ENCODE results near the gene GNB2. TPM values are rescaled to one million over a fixed set of nuclear protein-coding genes. Genes with fewer than 3 reads are reported as not detected.

The GNB2 gene
- 108 and 144 TPM in 2 replicates for total RNA-seq

DNA sequence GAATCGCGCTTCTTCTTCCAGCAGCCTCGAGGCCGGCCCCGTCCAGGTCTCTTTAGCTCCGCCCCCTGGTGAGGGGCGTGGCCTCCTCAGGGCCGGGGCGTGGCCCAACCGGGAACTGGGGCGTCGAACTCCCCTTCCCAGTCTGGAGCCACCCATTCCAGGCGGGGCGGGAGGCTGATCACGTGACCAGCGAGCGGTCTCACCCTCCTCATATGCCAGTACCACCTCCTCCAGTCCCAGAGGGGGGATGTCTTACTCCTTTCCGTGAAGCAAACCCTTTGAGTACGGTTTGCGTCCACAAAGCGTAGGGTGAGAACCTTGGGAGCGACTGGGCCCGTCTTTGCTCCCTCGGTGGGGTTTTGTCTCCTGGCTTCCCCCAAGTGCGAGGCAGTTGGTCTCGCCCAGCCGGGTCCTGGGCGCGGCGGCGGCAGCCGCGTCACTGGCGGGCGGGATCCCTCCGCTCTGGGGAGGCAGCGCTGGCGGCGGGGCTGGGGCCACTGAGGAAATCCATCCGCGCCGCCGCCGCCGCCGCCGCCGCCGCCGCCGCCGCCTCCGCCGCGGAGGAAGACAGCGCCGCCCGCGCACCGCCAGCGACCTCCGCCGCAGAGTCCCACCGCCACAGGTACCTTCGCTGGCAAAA, at the start of gene GNB2:
Gene GNB2 (plus strand): TSS at position 439 of the 640 bp plus-strand sequence. CDS start 2,526 bp downstream, outside the sequence.

DNA sequence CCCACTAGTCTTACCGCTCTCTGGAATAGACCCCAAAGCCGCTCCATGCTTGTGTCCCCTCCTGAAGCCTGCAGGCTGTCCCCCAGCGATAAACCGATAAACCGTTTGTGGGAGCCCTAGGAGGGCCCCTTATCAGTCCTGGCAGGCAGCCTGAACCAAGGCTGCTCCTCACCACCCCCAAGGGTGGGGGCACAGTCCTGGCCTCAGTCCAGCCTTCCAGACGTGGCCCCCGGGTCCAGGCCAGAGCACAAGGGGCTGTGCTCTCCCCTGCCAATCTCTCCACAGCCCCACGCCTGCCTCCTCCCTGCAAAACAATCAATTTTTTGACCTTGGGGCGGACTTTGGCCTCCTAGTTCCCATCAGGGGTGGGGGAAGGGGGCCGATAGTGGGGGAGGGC, 32.1 kb upstream of the GNB2 start, which contains the start of gene TFR2:
Gene TFR2 (minus strand): TSS at position 90 of the 397 bp plus-strand sequence. CDS start 43 bp downstream, at position 47.

DNA sequence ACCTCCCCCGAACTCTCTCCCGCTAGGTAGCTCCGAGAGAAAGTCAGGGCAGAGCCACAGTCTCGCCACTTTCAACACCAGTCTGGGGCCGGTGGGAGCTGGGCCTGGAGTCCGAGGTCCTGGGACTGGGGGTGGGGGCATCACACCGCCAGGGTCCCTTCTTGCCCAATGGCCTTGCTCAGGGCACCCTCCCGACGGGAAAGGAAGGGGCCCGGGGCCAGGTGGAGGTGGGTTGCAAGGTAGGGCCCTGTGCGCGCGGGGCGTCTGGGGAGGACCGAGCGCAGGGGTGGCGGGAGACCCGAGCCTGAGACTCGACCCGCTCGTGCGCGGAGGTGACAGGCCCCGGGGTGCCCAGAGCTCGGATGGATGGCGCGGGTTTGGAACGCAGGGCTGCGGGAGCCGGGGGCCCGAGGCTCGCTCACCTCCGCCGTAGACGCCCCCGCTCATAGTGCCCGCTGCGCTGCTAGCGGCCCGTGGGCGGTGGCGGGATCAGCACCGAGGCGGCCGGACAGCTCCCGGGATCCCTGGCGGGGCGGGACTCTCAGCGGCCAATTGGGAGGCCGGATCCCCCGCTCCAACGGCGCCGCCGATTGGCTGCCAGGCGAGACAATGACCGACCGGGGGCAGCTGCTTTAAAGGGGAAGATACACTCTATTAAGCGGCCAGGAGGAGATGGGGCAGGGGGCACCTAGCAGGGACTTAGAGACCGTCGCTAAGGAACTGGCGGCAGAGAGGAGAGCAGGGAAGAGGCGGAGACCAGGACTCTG, 17.4 kb upstream of the GNB2 start, which contains the start of gene ACTL6B:
Gene ACTL6B (minus strand): TSS at position 541 of the 767 bp plus-strand sequence. CDS start 94 bp downstream, at position 447.

DNA sequence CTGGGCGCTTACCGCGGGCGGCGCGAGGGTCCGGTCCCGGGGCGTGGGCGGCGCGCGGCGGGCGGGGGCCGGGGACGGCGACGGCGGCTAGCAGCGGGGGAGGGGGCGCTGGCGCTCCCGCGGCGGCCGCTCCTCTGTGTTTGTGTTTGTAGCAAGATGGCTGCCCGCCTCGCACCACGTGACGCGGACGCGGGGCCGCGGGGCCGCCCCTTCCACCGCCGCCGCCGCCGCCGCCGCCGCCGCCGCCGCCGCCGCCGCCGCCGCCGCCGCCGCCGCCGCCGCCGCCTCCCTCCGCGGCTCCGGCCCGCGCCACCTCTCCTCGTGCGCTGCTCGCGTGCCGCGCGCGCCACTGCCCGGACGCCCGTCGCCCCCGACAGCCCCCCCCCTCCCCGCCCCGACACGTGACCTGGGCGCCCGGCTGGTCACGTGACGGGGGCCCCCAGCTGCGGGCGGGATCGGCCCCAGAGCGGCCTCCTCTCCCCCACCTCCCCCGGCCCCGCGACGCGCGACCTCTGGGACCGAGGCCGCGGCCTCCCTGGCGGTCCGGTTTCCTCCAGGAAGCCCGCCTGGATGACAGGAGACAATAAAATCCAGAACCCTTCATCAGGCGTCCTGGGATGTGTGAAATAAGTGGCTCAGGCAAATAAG, 20.7 kb downstream of the GNB2 start, which contains the start of gene GIGYF1:
Gene GIGYF1 (minus strand): TSS at position 153 of the 648 bp plus-strand sequence. CDS start 6,012 bp downstream, outside the sequence.

DNA sequence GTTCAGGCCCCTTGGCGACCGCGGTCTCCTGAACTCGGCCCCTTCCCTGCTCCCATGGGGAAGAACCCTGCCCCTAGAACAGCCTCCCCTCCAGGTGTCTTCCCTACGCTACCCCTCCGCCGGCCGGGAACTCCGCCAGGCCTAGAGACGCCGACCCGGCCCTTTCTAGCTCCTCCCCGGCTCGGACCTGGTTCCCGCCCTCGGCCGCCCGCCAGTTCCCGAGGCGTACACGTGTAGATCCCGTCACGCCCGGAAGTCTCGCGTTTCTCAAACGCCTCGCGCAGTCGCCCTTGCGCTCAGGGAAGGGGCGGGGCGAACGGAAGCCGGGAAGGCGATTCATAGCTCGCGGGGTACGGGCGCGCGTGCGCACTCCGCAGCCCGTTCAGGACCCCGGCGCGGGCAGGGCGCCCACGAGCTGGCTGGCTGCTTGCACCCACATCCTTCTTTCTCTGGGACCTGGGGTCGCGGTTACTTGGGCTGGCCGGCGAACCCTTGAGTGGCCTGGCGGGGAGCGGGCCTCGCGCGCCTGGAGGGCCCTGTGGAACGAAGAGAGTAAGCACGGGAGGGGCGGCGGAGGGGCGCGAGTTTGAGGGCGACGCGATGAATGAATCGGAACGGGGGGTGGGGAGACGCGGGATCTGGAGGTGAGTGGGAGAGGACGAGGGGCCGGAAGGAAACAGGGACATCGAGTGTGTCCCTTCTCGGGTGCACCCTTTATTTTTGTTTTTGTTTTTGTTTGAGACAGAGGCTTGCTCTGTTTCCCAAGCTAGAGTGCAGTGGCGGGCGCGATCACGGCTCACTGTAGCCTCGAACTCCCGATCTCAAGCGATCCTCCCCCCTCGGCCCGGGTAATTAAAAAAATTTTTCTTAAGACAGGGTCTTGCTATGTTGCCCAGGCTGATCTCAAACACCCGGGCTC, 32.5 kb downstream of the GNB2 start, which contains the start of gene POP7:
Gene POP7 (plus strand): TSS at position 369 of the 919 bp plus-strand sequence. CDS start 710 bp downstream, outside the sequence.

DNA sequence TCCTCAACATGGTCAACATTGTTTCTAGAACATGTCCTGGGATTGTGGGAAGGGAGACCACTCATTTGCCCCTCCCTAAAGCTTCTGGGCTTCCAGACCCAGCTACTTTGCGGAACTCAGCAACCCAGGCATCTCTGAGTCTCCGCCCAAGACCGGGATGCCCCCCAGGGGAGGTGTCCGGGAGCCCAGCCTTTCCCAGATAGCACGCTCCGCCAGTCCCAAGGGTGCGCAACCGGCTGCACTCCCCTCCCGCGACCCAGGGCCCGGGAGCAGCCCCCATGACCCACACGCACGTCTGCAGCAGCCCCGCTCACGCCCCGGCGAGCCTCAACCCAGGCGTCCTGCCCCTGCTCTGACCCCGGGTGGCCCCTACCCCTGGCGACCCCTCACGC, 46.7 kb downstream of the GNB2 start, which contains the start of gene EPO:
Gene EPO (plus strand): TSS at position 190 of the 392 bp plus-strand sequence. CDS start 513 bp downstream, outside the sequence.

Other genes starting within 250 kb of the GNB2 start
- gene ZCWPW1, start 245.0 kb upstream of the GNB2 start, total RNA-seq = 1.6 and 2.1 TPM in 2 replicates
- 34.1 and 34.2 TPM in 2 replicates for gene MEPCE, start 243.9 kb upstream of the GNB2 start, total RNA-seq
- gene PPP1R35, start 237.2 kb upstream of the GNB2 start, total RNA-seq = 11.5 and 15.4 TPM in 2 replicates
- 0.32 TPM in 1 of 2 replicates, not detected in the other for gene SPACDR, start 209.5 kb upstream of the GNB2 start, total RNA-seq
- 28.4 and 31.6 TPM in 2 replicates for gene TSC22D4, start 194.5 kb upstream of the GNB2 start, total RNA-seq
- gene NYAP1, start 189.8 kb upstream of the GNB2 start, total RNA-seq = 3.0 and 4.7 TPM in 2 replicates
- 14.2 and 15.6 TPM in 2 replicates for gene AGFG2, start 134.5 kb upstream of the GNB2 start, total RNA-seq
- not detected in 2 replicates for gene SAP25, start 99.8 kb upstream of the GNB2 start, total RNA-seq
- gene LRCH4, start 87.6 kb upstream of the GNB2 start, total RNA-seq = 22.1 and 28.4 TPM in 2 replicates
- 0.32 and 1.2 TPM in 2 replicates for gene FBXO24, start 87.4 kb upstream of the GNB2 start, total RNA-seq
- 254 and 321 TPM in 2 replicates for gene PCOLCE, start 71.4 kb upstream of the GNB2 start, total RNA-seq
- gene MOSPD3, start 61.2 kb upstream of the GNB2 start, total RNA-seq = 7.9 and 13.6 TPM in 2 replicates
- 0.49 and 1.1 TPM in 2 replicates for gene TFR2, start 32.2 kb upstream of the GNB2 start, total RNA-seq
- gene ACTL6B, start 17.3 kb upstream of the GNB2 start, total RNA-seq = not detected in 2 replicates
- 22.8 and 26.9 TPM in 2 replicates for gene GIGYF1, start 20.5 kb downstream of the GNB2 start, total RNA-seq
- gene POP7, start 32.4 kb downstream of the GNB2 start, total RNA-seq = 23.5 and 23.7 TPM in 2 replicates
- not detected in 2 replicates for gene EPO, start 46.7 kb downstream of the GNB2 start, total RNA-seq
- not detected in 2 replicates for gene ZAN, start 59.9 kb downstream of the GNB2 start, total RNA-seq
- 111 and 120 TPM in 2 replicates for gene EPHB4, start 153.8 kb downstream of the GNB2 start, total RNA-seq
- 29.4 and 30.2 TPM in 2 replicates for gene SLC12A9, start 179.0 kb downstream of the GNB2 start, total RNA-seq
- 139 and 186 TPM in 2 replicates for gene TRIP6, start 193.6 kb downstream of the GNB2 start, total RNA-seq
- gene SRRT, start 201.4 kb downstream of the GNB2 start, total RNA-seq = 39.8 and 50.5 TPM in 2 replicates
- gene UFSP1, start 216.0 kb downstream of the GNB2 start, total RNA-seq = 7.9 and 9.2 TPM in 2 replicates
- 0.49 TPM in 2 replicates for gene ACHE, start 222.1 kb downstream of the GNB2 start, total RNA-seq